Cerebellar cortex (tissue), 1 donor: ENCODE measurements around the gene SNRNP48.

Experiments used
- DNase-seq: peaks from one replicate; pipeline ENCODE4 v3.0.0-alpha.2; 2015; ENCODE audit warnings: low spot score

Gene SNRNP48

GRCh38 chr6:7644417-7644816 is 54.4 kb downstream of the SNRNP48 start:
- DNase-seq: no peak

GRCh38 chr6:7646394-7646793 is 56.4 kb downstream of the SNRNP48 start:
- no peak for DNase-seq

- DNase-seq: no peak
Observed at GRCh38 chr6:7647504-7647903, 57.5 kb downstream of the SNRNP48 start.

GRCh38 chr6:7649037-7649810 is 59.2 kb downstream of the SNRNP48 start:
- no peak for DNase-seq

- DNase-seq: no peak
Observed at GRCh38 chr6:7650878-7651277, 60.9 kb downstream of the SNRNP48 start.

GRCh38 chr6:7652957-7653356 is 63.0 kb downstream of the SNRNP48 start:
- no peak for DNase-seq

- DNase-seq: no peak
Observed at GRCh38 chr6:7656355-7656754, 66.4 kb downstream of the SNRNP48 start.

GRCh38 chr6:7658543-7658942 is 68.5 kb downstream of the SNRNP48 start:
- no peak for DNase-seq

- DNase-seq: no peak
Observed at GRCh38 chr6:7661364-7661763, 71.4 kb downstream of the SNRNP48 start.
